ENCODE measurements around the gene IFNA17. TPM values are rescaled to one million over a fixed set of nuclear protein-coding genes. Genes with fewer than 3 reads are reported as not detected.

The IFNA17 gene
- total RNA-seq, 1 experiment from 2014 or later = not detected

Other genes starting within 250 kb of the IFNA17 start
- not detected in 2 replicates for gene HACD4, start 196.6 kb downstream of the IFNA17 start, total RNA-seq (2014; rRNA removed; shearing (Covaris generic))
- gene IFNB1, start 150.3 kb downstream of the IFNA17 start, total RNA-seq (2014; rRNA removed; shearing (Covaris generic)) = not detected in 2 replicates
- not detected in 2 replicates for gene IFNW1, start 86.4 kb downstream of the IFNA17 start, total RNA-seq (2014; rRNA removed; shearing (Covaris generic))
- gene IFNA21, start 61.6 kb downstream of the IFNA17 start, total RNA-seq (2014; rRNA removed; shearing (Covaris generic)) = not detected in 2 replicates
- gene IFNA4, start 40.6 kb downstream of the IFNA17 start, total RNA-seq (2014; rRNA removed; shearing (Covaris generic)) = not detected in 2 replicates
- not detected in 2 replicates for gene IFNA7, start 26.0 kb downstream of the IFNA17 start, total RNA-seq (2014; rRNA removed; shearing (Covaris generic))
- not detected in 2 replicates for gene IFNA10, start 21.1 kb downstream of the IFNA17 start, total RNA-seq (2014; rRNA removed; shearing (Covaris generic))
- not detected in 2 replicates for gene IFNA16, start 10.9 kb downstream of the IFNA17 start, total RNA-seq (2014; rRNA removed; shearing (Covaris generic))
- not detected in 2 replicates for gene IFNA14, start 11.8 kb upstream of the IFNA17 start, total RNA-seq (2014; rRNA removed; shearing (Covaris generic))
- gene IFNA5, start 77.1 kb upstream of the IFNA17 start, total RNA-seq (2014; rRNA removed; shearing (Covaris generic)) = not detected in 2 replicates
- gene KLHL9, start 107.2 kb upstream of the IFNA17 start, total RNA-seq (2014; rRNA removed; shearing (Covaris generic)) = 22.6 and 25.5 TPM in 2 replicates
- not detected in 2 replicates for gene IFNA6, start 122.7 kb upstream of the IFNA17 start, total RNA-seq (2014; rRNA removed; shearing (Covaris generic))
- gene IFNA13, start 139.8 kb upstream of the IFNA17 start, total RNA-seq (2014; rRNA removed; shearing (Covaris generic)) = not detected in 2 replicates
- gene IFNA2, start 157.2 kb upstream of the IFNA17 start, total RNA-seq (2014; rRNA removed; shearing (Covaris generic)) = not detected in 2 replicates
- not detected in 2 replicates for gene IFNA8, start 180.9 kb upstream of the IFNA17 start, total RNA-seq (2014; rRNA removed; shearing (Covaris generic))
- not detected in 2 replicates for gene IFNA1, start 212.2 kb upstream of the IFNA17 start, total RNA-seq (2014; rRNA removed; shearing (Covaris generic))